Esophagus muscularis mucosa (tissue), 4 donors: ENCODE measurements around the gene GATD1. TPM values are rescaled to one million over a fixed set of nuclear protein-coding genes. Genes with fewer than 3 reads are reported as not detected.

Experiments used
- DNase-seq: peaks from one replicate; pipeline ENCODE4 v3.0.0-alpha.2; 2017; ENCODE audit errors: extremely low spot score
- H3K27ac ChIP-seq, 4 donors: fragments of 200-600 bp; sonication (generic); replicated peaks in 1 of 4; 1 replicate in 3 of 4; 2 replicates in 1 of 4; pipeline ENCODE4 v1.5.1; 2016 to 2019; ENCODE audit warnings: mild to moderate bottlenecking in 1 of 4
- H3K27me3 ChIP-seq, 4 donors: fragments of 200-600 bp; sonication (generic); one replicate each; pipeline versions ENCODE4 v1.5.1 to v1.6.0; 2016 to 2019
- H3K36me3 ChIP-seq, 4 donors: fragments of 200-600 bp; sonication (generic); one replicate each; pipeline ENCODE4 v1.5.1; 2016 to 2019
- H3K4me1 ChIP-seq, 4 donors: fragments of 200-600 bp; sonication (generic); one replicate each; pipeline ENCODE4 v1.5.1; 2016 to 2019
- H3K4me3 ChIP-seq, 4 donors: fragments of 200-600 bp; sonication (generic); 1 replicate in 2 of 4; 2 replicates in 2 of 4; pipeline ENCODE4 v1.5.1; 2016 to 2019; ENCODE audit warnings: mild to moderate bottlenecking in 4 of 4, moderate library complexity in 1 of 4
- H3K9me3 ChIP-seq, 4 donors: fragments of 200-600 bp; sonication (generic); 1 replicate in 3 of 4; 2 replicates in 1 of 4; pipeline ENCODE4 v1.5.1; 2016 to 2019
- CTCF ChIP-seq, 3 experiments: fragments of 200-600 bp in 2 of 3; fragments of 450-650 bp in 1 of 3; sonication (generic) in 2 of 3; IDR thresholded peaks; one replicate each; pipeline ENCODE4 v1.5.1; 2017 to 2019; ENCODE audit warnings: antibody characterized with exemption in 3 of 3, mild to moderate bottlenecking in 2 of 3, moderate library complexity in 1 of 3
- EP300 ChIP-seq: sonication (generic); formaldehyde crosslinking; IDR thresholded peaks from one replicate; pipeline ENCODE4 v1.6.1; 2017; ENCODE audit warnings: antibody characterized with exemption
- POLR2A ChIP-seq: fragments of 450-650 bp; IDR thresholded peaks from one replicate; pipeline ENCODE4 v1.6.1; 2017; ENCODE audit warnings: antibody characterized with exemption, moderate library complexity, mild to moderate bottlenecking, low read depth
- POLR2AphosphoS5 ChIP-seq, 2 donors: sonication (generic); formaldehyde crosslinking; IDR thresholded peaks; one replicate each; pipeline ENCODE4 v1.6.1; 2017; ENCODE audit warnings: antibody characterized with exemption in 2 of 2
- WGBS: methylation state at CpG from one replicate; pipeline ENCODE4 v1.1.5; 2018; 5-methylcytosine and 5-hydroxymethylcytosine counted together
- intact Hi-C: fragments of 100-400 bp; cut with DNase I; formaldehyde crosslinking; loops from one replicate; pipeline ENCODE4 v1.15.1; 2023
- total RNA-seq, 4 donors: library from RNA; depleted of rRNA; stranded (reverse); fragments of >200 nt; gene quantifications; one replicate each; pipeline versions ENCODE4 v1.1.0 to v1.2.1, GENCODE V29; 2016

The GATD1 gene
- total RNA-seq, 4 donors from 2014 or later: 24.0 to 37.7 (median 28.9) TPM

GRCh38 chr11:787084-787675 is 9.9 kb upstream of the GATD1 start:
- intact Hi-C loops: no loop called here
- peaks cover 10 to 32% (median 19%) of the 10 kb centered on the region in 4 donors for H3K4me1 ChIP-seq
- TF ChIP-seq POLR2AphosphoS5 (IDR thresholded peaks at IDR 0.05) (no peak), CTCF (IDR thresholded peaks at IDR 0.05) (no peak), EP300 (no peak), POLR2A (no peak)
- H3K36me3 ChIP-seq: peaks cover 0 to 19% (median 11%) of the 10 kb centered on the region in 4 donors
- 87% methylated on average over 18 of the region's 24 CpGs for WGBS
- H3K27me3 ChIP-seq: peaks cover 0 to 42% (median 12%) of the 10 kb centered on the region in 4 donors
- DNase-seq: no peak
- H3K4me3 ChIP-seq: no peak overlapping the region
- H3K9me3 ChIP-seq: no peaks in the 10 kb centered on the region
- no peak overlapping the region for H3K27ac ChIP-seq

- DNase-seq: no peak
- TF ChIP-seq CTCF (IDR thresholded peaks at IDR 0.05) (no peak), POLR2A (no peak), EP300 (no peak), POLR2AphosphoS5 (IDR thresholded peaks at IDR 0.05) (no peak)
- Histone ChIP-seq H3K27ac (no peak overlapping the region), H3K9me3 (no peaks in the 10 kb centered on the region), H3K4me1 (peaks cover 10 to 32% (median 19%) of the 10 kb centered on the region in 4 donors), H3K36me3 (peaks cover 0 to 12% (median 4%) of the 10 kb centered on the region in 4 donors), H3K27me3 (peaks cover 0 to 37% (median 12%) of the 10 kb centered on the region in 4 donors), H3K4me3 (no peak overlapping the region)
- intact Hi-C loops: no loop called here
- WGBS: 80% methylated on average over 15 of the region's 24 CpGs
Observed at GRCh38 chr11:786235-787083, 9.2 kb upstream of the GATD1 start.

- intact Hi-C loops: no loop called here
- peak overlapping the region in 3 of 4 donors; percentile 29 to 49 (median 32) for H3K27ac ChIP-seq
- 39% methylated on average over 24 of the region's 24 CpGs for WGBS
- H3K36me3 ChIP-seq: peaks cover 0 to 17% (median 2%) of the 10 kb centered on the region in 4 donors
- H3K4me3 ChIP-seq: no peak overlapping the region
- H3K4me1 ChIP-seq: peaks cover 10 to 21% (median 16%) of the 10 kb centered on the region in 4 donors
- no peaks in the 10 kb centered on the region for H3K9me3 ChIP-seq
- TF ChIP-seq POLR2AphosphoS5 (IDR thresholded peaks at IDR 0.05) (peak; percentile 37 to 51), POLR2A (no peak), CTCF (IDR thresholded peaks at IDR 0.05) (peak; percentile 53 to 83 (median 56)), EP300 (no peak)
- no peak for DNase-seq
- H3K27me3 ChIP-seq: peaks cover 0 to 11% (median under 1%) of the 10 kb centered on the region in 4 donors
Observed at GRCh38 chr11:783581-784015, 6.3 kb upstream of the GATD1 start.

GRCh38 chr11:782264-783174 is 5.2 kb upstream of the GATD1 start:
- DNase-seq: no peak
- Histone ChIP-seq H3K36me3 (peaks cover 0 to 17% (median 2%) of the 10 kb centered on the region in 4 donors), H3K9me3 (no peaks in the 10 kb centered on the region), H3K4me1 (peaks cover 14 to 31% (median 25%) of the 10 kb centered on the region in 4 donors), H3K27ac (no peak overlapping the region), H3K27me3 (peaks cover 0 to under 1% (median 0%) of the 10 kb centered on the region in 4 donors), H3K4me3 (no peak overlapping the region)
- WGBS: 82% methylated on average over 31 of the region's 36 CpGs
- TF ChIP-seq POLR2AphosphoS5 (IDR thresholded peaks at IDR 0.05) (no peak), CTCF (IDR thresholded peaks at IDR 0.05) (no peak), POLR2A (no peak), EP300 (no peak)
- intact Hi-C loops: no loop called here
